DMS79 treated with DMSO at 0.1 percent for 48 hours (cell line): ENCODE results near the gene CELSR1.
"Not testable (repeated sequence)": the region's sequence is repeated elsewhere in the genome, so short reads cannot be mapped to it uniquely, and the experiment has no call there.

Experiments used
- DNase-seq: peaks from one replicate; lab custom pipeline; 2025; lab: John Stamatoyannopoulos, UW

The CELSR1 gene

DNA sequence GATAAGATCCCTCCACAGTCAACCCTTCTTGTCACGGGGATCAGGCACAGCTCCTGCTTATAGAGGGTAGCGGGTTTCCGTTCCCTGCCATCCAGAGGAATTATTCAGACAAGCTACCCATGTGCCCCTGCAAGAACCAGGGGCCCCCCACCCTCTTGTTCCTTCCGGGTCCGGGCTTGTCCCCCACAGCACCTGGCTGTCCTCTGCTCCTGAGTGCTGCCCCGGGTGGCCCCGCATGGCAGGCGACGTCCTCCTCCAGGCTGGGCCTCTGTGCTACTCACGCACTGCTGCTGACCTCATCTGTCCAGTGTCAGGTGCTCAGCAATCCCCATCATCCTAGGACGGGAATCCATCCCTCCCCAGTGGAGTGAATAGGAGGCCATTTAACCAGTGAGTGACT lies 24.7 kb downstream of the CELSR1 start:
- DNase-seq: no peak

DNA sequence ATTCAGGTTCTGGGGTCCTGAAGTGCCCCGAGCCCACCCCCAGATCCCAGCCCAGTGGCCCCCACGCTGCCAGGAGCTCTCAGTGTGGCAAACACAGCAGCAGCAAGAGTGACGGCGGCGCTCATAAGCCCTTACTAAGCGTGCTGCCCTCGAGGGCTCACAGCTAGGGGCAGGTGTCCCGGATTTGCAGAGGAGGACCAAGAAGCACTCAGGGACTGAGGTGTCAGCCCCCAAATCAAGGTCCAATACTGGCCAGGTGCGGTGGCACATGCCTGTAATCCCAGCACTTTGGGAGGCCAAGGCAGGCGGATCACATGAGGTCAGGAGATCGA lies 25.4 kb downstream of the CELSR1 start:
- no peak for DNase-seq

DNA sequence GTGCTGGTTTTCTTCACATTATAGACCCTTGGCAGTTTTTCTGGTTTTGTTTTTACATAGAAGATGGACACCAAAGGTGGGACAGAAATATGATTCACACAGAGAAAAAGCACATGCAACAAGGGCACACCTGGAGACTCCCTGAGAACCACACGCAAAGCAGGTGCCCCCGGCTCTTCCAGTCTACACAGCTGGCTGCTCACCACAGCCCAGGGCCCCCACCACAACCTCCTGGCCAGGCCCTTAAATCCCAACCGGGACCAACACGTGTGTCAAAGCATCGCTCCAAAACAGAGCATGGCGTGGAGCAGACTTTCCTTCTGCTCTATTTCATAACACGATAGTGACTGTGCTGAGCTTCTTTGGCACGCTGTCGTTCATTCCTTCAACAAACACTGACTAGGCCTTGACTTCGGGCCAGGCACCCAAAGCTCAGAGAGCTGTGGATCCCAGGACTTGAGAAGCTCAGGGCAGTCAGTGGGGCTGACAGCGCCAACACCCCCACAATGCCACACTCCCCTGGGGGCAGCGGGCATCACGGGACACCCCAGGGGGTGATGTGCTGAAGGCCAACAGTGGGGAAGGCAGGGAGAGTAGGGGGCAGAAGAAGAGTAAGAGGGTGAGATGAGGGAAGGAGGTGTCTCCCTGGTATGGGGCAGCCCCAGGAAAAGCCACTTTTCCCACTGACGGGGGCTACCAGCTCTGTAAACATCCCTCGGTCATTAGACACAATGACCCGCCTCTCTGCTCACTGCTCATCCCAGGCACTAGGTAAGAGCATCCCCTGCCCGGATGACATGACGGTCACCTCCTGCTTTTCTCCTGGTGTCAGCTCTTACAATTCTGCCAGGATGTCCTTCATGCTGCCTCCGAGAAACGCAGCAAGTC lies 26.0 kb downstream of the CELSR1 start:
- DNase-seq: no peak

DNA sequence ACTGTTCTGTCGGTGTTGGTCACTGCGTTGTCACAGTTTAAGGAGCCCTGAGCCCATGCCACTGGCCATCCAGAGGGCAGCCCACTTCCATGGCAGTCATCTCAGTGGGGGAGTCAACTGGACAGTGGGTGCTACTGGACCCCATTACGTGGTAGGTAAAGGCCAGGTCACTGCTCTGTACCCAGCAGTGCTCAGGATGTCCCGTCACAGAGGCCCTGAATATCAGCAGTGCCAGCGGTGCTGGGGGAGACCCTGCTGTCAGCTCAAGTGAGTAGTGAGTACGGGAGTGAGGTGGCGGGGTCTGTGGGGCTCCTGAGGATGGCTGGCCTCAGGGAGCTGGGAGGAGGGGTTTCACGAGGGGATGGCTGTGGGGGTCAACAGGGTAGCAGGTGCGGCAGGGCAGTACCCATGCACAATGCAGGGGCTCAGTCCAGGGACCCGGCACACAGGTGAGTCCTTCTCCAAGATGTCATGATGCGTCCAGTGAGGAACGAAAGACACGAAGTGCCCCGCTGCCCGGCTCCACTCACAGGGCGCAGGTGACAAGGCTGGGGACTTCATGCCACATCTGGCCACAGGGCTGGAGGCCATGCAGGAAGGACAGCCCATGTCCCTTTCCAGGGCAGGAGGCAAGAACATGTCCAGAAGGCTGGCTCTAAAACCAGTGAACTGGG lies 27.9 kb downstream of the CELSR1 start:
- no peak for DNase-seq

DNA sequence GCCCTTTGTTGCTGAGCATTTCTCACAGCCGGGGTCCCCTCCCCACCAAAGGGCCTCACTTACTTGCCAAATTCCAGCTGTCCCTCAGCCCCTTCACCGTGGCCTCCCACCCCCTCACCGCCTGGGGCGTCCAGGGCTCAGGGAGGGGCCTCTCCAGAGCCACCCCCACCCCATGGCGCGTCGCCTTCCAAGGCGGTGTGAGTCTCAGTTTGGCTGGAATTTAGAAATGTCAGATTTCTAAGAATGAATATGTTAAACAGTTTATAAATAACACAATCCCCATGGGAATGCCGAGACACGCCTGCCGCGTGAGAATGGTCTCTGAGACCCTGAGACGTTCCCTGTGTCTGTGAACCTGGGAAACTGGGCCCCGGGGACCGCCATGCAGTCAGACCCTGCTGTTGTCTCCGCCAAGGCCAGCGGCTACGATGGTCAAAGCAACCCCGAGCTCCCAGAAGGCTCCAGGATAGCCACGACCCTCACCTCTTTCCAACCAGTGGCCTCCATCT lies 28.9 kb downstream of the CELSR1 start:
- no peak for DNase-seq

DNA sequence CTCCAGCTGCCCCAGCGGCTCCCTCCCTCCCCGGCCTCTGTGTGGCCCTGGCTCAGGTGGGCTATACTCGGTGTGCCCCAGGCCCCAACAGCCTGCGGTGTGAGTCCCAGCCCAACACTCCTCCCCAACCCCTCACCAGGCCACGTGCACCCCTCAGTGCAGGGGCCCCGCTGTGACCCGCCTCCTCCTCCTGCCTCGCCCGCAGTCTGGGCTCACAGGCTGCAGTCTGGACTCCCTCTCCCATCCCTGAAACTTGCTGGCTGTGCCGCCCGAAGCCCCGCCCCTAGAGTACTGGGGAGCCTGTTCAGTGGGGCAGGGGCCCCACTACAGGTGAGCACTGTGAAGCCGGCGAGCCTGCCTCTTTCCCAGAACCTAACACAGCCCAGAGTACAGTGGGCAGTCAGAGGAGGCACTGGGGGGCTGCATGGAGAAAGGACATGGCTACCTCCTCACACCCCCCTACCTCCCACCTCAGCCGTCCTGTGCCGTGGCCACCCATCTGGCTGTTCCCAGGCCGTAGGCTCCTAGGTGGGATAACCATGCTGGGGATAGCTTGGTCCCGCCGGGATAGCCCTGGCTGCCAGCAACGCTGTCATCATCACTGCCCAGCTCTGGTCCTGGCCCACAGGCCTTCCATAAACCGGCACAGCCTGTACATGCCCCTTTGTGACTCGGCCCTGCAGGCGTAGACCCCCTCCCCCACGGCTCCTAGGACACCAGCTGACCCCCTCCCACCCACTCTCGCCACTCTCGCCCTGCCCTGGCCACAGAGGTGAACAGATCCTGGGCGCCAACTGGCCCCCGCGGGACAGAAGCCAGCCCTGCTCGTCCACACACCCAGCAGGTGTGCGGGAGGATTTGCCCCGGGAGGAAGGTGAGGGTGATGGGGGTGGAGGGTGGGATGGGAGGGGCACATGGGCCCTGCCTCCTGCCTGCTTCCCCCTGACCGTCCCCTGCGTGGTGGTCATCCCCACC lies 29.7 kb downstream of the CELSR1 start:
- no peak for DNase-seq

DNA sequence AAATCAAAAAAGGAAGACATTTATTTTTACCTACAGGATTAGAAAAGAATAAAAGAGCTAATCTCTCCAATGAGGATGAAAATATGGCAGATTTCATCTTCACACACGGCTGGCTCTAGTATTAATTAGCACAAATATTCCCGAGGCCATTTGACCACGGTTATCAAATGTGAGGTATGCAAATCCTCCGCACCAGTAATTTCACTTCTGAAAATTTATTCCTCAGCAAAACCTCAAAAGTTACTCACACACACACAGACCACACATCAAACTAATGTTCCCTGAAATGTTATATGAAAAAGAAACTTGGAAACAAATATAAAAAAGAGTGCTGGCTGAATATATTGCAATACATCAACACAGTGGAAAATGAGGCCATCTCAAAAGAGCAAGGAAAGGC lies 32.8 kb downstream of the CELSR1 start:
- DNase-seq: no peak

DNA sequence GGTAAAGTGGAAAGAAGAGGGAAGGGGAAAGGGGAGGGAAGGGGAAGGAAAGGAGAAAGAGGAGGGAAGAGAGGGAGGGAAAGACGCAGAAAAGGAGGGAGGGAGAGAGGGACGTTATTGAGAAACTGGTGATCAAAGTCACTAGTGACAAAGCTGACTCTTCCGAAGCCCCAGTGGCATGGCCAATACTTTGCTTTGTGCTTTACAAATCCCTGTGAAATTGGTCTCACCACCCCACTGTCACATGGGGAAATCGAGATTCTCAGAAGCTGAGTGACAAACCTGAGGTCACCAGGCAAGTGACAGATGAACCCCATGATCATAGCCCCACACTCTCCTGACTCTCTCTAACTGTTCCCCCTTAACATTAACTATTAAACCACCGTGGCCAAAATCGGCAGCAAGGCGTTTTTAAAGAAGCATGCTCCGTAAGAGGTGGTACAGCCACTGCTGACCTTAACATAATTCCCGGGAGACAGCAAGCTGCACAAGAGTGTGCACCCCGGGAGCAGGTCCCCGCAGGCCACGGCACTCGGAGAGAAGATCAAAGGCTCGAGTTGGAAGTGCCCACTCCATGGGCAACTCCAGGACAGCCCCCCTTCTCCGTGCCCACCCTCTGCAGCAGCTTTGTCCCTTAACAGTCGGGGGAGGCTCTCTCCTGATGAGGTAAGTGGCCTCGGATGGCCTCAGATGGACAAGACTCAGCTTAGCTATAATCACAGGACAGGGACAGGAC lies 34.8 kb downstream of the CELSR1 start:
- DNase-seq: no peak

DNA sequence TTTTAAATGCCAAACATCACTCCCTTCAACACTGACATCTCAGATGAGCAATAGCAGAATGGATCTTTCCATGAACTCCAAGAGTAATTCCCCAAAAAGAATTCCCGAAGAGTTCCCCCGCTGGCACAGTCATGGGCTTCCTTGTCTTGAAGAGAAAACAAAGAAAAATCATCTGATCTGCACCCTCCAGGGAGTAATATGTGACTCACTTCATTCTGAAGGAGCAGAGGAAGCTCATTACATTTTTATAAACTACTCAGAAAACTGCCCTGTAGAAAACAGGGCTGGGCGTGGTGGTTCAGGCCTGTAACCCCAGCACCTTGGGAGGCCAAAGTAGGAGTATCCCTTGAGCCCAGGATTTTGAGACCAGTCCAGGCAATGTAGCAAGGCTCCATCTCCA lies 35.7 kb downstream of the CELSR1 start:
- DNase-seq: no peak

DNA sequence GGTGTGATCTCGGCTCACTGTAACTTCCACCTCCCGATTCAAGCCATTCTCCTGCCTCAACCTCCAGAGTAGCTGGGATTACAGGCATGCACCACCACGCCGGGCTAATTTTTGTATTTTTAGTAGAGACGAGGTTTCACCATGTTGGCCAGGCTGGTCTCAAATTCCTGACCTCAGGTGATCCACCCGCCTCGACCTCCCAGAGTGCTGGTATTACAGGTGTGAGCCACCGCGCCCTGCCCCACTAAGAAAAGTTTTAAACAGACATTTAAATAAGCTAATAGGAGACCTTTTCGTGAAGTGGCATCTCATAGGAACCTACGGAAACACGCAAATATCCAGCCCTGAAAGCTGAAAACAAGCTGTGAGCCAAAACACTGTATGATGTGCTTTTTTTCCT lies 36.2 kb downstream of the CELSR1 start:
- not testable (repeated sequence) for DNase-seq

DNA sequence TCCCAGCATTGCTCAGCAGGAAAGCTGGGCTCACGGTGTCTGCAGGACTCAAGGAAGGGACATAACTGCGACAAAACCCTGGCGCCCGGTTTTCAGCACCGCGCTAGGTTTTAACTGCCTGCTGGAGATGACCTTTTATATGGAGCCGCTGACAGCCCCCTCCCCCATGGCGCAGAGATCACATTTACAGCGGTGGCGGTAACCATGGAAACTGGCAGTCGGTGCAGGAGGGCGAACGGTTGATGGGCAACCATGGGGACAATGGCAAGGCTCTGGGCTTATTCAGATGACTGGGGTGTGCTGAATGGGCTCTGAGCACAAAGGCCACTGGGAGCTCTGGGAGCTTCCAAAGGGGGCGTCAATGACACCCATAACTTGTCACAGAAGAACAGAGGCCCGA lies 37.2 kb downstream of the CELSR1 start:
- no peak for DNase-seq

DNA sequence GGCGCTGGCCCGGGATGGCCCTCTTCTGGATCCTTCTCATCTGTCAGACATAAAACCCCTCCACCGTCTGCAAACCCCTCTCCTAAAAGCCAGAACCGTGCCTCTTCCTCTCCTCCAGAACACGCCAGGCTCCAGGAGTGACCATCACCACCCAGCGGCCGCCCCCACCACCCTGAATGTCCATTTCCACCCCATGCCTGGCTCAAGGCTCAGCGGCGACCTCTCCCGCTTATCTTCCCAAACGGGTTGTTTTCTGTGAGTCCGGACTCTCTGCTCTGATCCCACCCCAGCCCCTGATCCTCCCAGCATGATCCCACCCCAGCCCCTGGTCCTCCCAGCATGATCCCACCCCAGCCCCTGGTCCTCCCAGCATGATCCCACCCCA lies 37.6 kb downstream of the CELSR1 start:
- no peak for DNase-seq

DNA sequence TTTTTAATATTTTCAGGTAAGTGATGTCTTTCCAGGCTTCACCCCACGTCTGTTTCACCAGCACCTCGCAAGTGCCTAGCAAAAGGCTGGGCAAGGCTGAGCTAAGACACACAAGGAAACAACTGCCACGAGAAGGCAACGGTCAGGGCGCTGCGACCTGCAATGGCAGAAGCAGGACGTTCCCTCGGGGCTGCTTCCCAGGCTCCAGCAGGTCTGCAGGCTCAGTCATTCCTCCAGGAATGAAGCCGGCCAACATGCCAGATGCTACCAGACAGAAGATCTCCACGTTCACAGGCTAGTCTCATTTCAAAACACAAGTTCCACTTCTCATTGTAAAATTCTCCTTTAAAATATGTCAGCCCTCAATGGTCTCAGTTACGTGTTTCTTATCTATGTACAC lies 45.5 kb downstream of the CELSR1 start:
- DNase-seq: no peak

DNA sequence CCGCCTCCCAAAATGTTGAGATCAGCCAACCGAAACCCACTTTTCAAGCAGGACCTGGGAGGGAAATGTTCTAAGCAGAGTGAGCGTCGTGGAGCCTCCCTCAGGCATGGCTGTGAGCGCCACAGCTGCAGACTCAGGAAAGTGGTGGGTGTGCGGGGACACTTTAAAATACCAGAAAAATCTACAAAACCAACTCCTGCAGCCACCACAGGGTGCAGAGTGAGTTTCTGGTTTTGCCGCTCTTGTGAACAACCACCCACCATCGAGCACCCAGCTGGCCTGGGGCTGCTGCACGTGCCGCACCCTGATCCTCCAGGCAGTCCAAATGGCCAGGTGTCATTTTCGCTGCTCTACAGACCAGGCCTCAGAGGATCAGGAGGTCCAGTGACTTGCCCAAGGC lies 46.9 kb downstream of the CELSR1 start:
- DNase-seq: no peak

DNA sequence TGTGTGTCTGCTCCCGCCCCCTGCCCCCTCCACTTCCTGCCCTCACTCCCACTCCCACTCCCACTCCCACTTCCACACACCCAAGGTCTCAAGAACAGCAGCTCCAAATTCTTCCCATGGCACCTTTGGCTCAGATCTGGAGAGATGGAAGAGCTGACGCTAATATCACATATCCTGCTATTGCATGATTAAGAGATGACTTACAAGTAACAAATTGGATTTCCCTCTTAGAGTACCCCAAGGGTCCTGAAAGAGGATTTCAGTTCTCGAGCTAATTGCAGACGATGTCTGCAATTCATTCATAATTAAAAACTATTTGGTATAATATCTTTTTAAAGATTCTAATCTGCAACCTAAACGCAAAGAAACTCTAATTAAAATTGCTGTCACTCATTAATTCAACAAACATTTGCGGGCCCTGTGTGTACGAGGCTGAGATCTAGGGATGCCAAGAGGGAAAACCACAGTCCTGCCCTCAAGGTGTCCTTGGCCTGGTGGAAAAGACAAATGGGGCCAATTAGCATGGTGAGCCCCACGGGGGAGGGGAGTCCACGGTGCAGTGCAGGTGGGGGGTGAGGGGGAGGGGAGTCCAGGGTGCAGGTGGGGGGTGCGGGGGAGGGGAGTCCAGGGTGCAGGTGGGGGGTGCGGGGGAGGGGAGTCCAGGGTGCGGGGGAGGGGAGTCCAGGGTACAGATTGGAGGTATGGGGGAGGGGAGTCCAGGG lies 50.3 kb downstream of the CELSR1 start:
- DNase-seq: no peak

DNA sequence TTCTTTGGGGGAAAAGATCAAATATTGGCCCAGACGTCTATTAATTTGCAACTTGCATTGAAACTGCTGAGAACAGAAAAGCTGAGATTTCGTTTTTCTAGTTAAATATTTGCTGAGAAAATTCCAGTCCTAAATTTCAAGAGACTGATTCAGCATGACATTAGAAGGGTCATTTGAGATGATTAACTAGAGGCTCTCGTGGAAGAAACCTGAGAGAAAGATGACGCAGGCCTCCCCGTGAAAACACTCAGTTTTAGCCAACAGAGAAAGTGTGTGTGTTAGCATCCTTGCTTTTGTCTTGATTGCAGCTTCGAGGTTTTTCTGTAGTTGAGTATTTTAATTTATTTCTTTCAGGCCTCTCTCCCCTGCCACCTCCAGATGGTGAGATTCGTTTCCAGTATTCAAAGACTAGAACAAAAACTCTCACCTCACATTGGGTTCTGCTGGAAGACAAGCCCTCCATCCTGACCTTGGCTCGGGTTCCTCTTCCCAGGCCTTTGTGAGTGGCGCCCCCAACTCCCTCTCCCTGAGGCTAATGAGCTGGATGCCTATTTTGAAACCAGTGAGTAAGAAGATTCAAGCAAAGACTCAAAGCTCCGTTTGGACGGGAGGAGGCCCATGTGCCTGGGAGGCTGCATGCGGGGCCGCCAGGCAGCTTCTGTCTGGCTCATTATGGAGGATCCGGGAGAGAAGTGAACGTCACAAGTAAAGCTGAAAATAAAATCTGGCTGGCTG lies 52.4 kb downstream of the CELSR1 start:
- DNase-seq: no peak

DNA sequence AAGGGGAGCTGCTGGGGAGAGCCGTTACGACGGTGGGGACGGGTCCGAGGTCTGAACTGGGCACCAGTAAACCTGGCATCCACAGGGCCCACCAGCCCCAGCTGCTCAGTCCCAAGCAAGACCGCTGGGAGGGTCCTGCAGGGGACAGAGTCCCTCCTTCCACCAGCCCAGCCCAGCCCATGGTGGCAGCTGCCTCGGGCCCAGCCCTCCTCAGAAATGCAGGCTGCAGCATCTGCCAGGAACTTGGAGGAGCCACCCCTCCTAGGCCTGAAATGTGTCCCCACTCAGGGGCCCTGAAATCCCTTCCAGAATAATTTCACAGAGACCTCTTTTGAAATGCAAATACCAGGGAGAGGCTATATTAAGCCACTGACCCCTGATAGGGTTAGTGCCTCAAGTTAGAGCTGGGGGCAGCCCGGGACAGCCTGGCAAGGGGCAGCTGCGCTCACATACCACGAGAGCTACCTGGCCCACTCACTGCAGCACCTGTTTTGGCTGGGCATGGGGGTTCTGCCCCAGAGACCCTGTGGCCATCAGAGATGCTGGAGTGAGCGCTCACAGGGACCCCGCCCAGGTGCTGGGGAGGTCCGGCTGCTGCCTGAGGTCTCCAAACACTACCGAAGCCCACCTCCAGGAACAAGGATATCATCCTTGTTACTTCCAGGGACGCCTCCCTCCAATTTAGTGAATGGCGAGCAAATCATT lies 53.1 kb downstream of the CELSR1 start:
- no peak for DNase-seq

DNA sequence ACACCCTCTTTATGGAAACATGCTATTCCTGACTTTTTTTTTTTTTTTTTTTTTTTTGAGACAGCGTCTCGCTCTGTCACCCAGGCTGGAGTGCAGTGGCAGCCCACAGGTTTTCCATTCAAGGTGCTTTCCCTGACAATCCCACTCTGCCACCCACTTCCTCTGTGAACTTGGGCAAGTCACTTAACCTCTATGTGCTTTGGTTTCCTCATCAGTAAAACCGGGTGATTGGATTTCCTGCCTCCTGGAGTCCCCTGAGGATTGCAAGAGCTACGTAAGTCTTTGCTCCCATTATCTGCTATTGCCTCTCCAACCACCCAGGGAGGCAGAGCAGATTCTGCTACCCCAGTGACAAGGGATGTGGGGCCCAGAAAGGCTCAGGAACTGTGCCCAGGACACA lies 54.1 kb downstream of the CELSR1 start:
- DNase-seq: no peak

DNA sequence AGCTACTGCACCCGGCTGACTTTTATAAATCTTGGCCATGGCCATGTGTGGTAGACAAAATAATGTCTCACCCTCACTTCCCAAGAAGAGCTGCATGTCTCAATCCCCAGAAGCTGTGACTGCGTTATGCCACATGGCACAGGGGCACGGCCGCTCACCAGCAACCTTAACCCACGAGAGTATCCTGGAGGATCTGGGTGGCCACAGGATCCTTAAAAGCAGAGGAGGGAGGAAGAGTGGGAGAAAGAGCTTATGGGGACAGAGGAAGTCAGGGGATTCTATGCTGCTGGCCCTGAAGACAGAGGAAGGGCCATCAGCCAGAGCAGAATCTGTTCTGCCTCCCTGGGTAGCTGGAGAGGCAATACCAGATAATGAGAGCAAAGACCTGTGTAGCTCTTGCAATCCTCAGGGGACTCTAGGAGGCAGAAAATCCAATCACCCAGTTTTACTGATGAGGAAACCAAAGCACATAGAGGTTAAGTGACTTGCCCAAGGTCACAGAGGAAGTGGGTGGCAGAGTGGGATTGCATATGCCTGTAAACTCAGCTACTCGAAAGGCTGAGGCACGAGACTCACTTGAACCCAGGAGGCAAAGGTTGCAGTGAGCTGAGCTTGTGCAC lies 55.3 kb downstream of the CELSR1 start:
- DNase-seq: no peak
